HG03139 (cell line): ENCODE data around the gene HOXB6.

Experiments
- ATAC-seq: cut with Tn5 transposase; IDR thresholded peaks from one replicate; pipeline ENCODE4 v1.9.1; 2021; ENCODE audit not compliant: unreplicated experiment

HOXB6 gene

GRCh38 chr17:48624118-48624517 lies 19.3 kb upstream of the HOXB6 start:
- ATAC-seq: no peak

- ATAC-seq: no peak
Observed at GRCh38 chr17:48623583-48623982, 18.8 kb upstream of the HOXB6 start.

- ATAC-seq: no peak
Observed at GRCh38 chr17:48622857-48623256, 18.1 kb upstream of the HOXB6 start.

- ATAC-seq: no peak
Observed at GRCh38 chr17:48621410-48622392, 16.9 kb upstream of the HOXB6 start.

- ATAC-seq: no peak
Observed at GRCh38 chr17:48620461-48621139, 15.8 kb upstream of the HOXB6 start.

GRCh38 chr17:48619826-48620449 lies 15.2 kb upstream of the HOXB6 start:
- ATAC-seq: no peak

GRCh38 chr17:48618256-48618896 lies 13.6 kb upstream of the HOXB6 start:
- no peak for ATAC-seq

GRCh38 chr17:48617471-48618255 lies 12.9 kb upstream of the HOXB6 start:
- ATAC-seq: no peak

- ATAC-seq: no peak
Observed at GRCh38 chr17:48616717-48617470, 12.1 kb upstream of the HOXB6 start.

- no peak for ATAC-seq
Observed at GRCh38 chr17:48615963-48616716, 11.4 kb upstream of the HOXB6 start.

- no peak for ATAC-seq
Observed at GRCh38 chr17:48615047-48615962, 10.5 kb upstream of the HOXB6 start, which contains the start of gene HOXB8. Gene HOXB8 (minus strand): TSS chr17:48615292. CDS start chr17:48614704, 588 bp downstream.

GRCh38 chr17:48613862-48614694 lies 9.3 kb upstream of the HOXB6 start:
- no peak for ATAC-seq

GRCh38 chr17:48612854-48613691 lies 8.3 kb upstream of the HOXB6 start:
- no peak for ATAC-seq

- no peak for ATAC-seq
Observed at GRCh38 chr17:48612456-48612853, 7.7 kb upstream of the HOXB6 start.

- ATAC-seq: no peak
Observed at GRCh38 chr17:48611681-48612455, 7.1 kb upstream of the HOXB6 start.
